ENCODE measurements around the gene MYMX. TPM values are rescaled to one million over a fixed set of nuclear protein-coding genes. Genes with fewer than 3 reads are reported as not detected.

The MYMX gene
- total and polyA plus RNA-seq, 2 of the 4 experiments (the other 2 are of a cell fraction), result not detected

DNA sequence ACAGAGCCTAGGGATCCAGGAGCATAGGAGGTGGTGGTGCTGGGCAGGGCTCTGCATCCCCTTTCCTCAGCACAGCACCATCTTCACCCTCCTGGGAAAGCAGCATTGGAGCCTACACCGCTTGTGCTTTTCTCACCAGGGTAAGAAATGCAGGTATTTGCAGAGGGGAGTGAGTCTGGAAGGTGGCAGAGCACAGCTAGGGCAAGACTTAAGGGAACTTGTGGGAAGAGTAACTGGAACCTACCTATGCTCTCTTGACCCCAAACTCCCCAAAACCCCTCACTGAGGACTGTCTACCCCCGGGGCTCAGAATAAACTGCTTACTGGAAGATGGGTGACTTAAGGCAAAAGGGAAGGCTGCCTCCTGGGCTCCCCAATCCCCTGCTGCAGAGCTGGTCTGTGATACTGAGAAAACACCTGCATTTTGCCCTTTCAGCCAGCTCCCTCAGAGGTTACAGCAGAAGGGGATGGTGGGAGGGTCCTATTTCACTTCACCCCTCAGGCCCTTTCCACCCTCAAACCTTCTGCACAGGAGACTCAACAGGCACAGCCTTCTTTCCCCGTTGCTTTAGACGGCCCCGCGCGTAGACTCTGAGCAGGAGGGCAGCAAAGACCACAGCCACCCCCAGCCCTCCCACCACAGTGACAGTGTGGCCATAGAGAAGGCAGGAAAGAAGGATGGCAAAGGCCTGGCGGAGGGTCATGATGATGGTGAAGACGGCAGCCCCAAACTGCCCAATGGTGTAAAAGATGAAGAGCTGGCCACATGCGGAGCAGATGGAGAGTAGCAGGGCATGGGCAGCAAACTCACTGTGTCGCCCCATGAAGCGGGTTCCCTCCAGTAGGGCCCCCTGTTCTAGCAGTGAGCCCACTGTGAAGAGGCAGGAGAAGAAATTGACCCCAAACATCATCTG is 37.7 kb downstream of the MYMX start:
- 83% methylated on average over 1 of the region's 12 CpGs; no CpG with 5 or more reads in 1 of the 2 experiments for WGBS, 2 experiments (ENCODE audit: extremely low coverage in 2 of 2, insufficient read length in 1 of 2)
- H3K36me3 ChIP-seq (ENCODE audit: control insufficient read depth, insufficient read depth, low read length), result peaks cover 53% of the 10 kb centered on the region
- H2BK20ac ChIP-seq (ENCODE audit: low read depth, low read length), result no peak overlapping the region
- no peak overlapping the region for H2AFZ ChIP-seq (replicated peaks; ENCODE audit: low read length, poor library complexity)
- H2AK5ac ChIP-seq (ENCODE audit: low read depth, low read length), result no peak overlapping the region
- H3K4me3 ChIP-seq (ENCODE audit: insufficient read depth, low read depth, low read length), result no peak overlapping the region
- peaks cover 9% of the 10 kb centered on the region; the same call in 1 of the 2 replicates for H3K9me1 ChIP-seq (ENCODE audit: insufficient read depth, low read length)
- H3K79me1 ChIP-seq (ENCODE audit: low read depth in 1 of 2, low read length in 2 of 2), result peaks cover 21 to 75% of the 10 kb centered on the region in 2 experiments
- intact Hi-C loops (cut with micrococcal nuclease) (no loop called here), dilution Hi-C loops (cut with HindIII; ENCODE audit: low sequenced_read_pairs, unreplicated experiment) (no loop called here), in situ Hi-C loops (cut with MboI; ENCODE audit: low sequenced_read_pairs) (no loop called here)
- no peaks in the 10 kb centered on the region for H3K9me3 ChIP-seq (ENCODE audit: control insufficient read depth, insufficient read depth, low read length)
- H2BK15ac ChIP-seq (ENCODE audit: low read depth, low read length), result no peak overlapping the region
- no peak overlapping the region; the same call in 1 of the 2 replicates for H4K5ac ChIP-seq (ENCODE audit: low read depth, low read length)
- H3K56ac ChIP-seq (ENCODE audit: extremely low read depth, insufficient read depth, low read length), result no peak overlapping the region
- no peak overlapping the region for H4K91ac ChIP-seq (ENCODE audit: insufficient read depth, low read depth, low read length)
- H3K18ac ChIP-seq (ENCODE audit: low read depth, low read length), result no peak overlapping the region
- BruUV-seq (replicated peaks), result TSS peak; percentile 91
- no peak overlapping the region for H3K4ac ChIP-seq (ENCODE audit: low read depth, low read length)
- ChIA-PET CTCF (interaction anchor here (0.9 to 1.2 kb wide), 2 partner anchors 20 to 82 kb away, joined by 3 to 4 read pairs; no protein-coding TSS in a partner anchor), POLR2A (ENCODE audit: unreplicated experiment) (interaction anchor here (0.7 kb wide), 1 partner anchor 8 kb away, joined by 4 read pairs; the partner anchor contains the start of gene HSP90AB1)
- peaks cover 72% of the 10 kb centered on the region for H4K20me1 ChIP-seq (ENCODE audit: insufficient read depth, low read length)
- TF ChIP-seq SMC3 (IDR thresholded peaks at IDR 0.05; ENCODE audit: low read depth, low read length), result no peak
- TF ChIP-seq POLR2A (IDR thresholded peaks at IDR 0.05; ENCODE audit: low read depth, low read length), result peak; percentile 15; the same call in 1 of the 2 replicates
- H3K14ac ChIP-seq (replicated peaks; ENCODE audit: low read depth, low read length), result no peak overlapping the region
- H3K4me2 ChIP-seq (ENCODE audit: low read depth, low read length), result no peak overlapping the region
- no peak overlapping the region for H2BK5ac ChIP-seq (ENCODE audit: low read depth, low read length, poor library complexity, severe bottlenecking)
- no peak overlapping the region for H3K23ac ChIP-seq (ENCODE audit: low read depth, low read length)
- peaks cover 8% of the 10 kb centered on the region for H3K4me1 ChIP-seq (ENCODE audit: control insufficient read depth, insufficient read depth, low read length)
- peak overlapping the region; percentile 23 for H2AK9ac ChIP-seq (replicated peaks; ENCODE audit: low read depth, low read length, poor library complexity)
- no peak overlapping the region for H3K9ac ChIP-seq (ENCODE audit: low read depth, low read length)
- H4K8ac ChIP-seq (ENCODE audit: low read depth in 2 of 2, low read length in 2 of 2), result peak overlapping the region in 1 of 2 experiments; percentile 8; a peak in 1 of 4 replicates
- no peaks in the 10 kb centered on the region for H3K27me3 ChIP-seq (ENCODE audit: control insufficient read depth, insufficient read depth, low read length)
- H3K27ac ChIP-seq (ENCODE audit: insufficient read depth, low read length), result no peak overlapping the region
- no peak overlapping the region for H2BK120ac ChIP-seq (ENCODE audit: low read depth, low read length)
- ATAC-seq (ENCODE audit: low read depth), result no peak
- no peak for DNase-seq

Data from IMR-90 (cell line).